SU-DHL-6 (cell line): ENCODE measurements around the gene GPD2.

Experiments
- H2AFZ ChIP-seq: fragments of 200-600 bp; sonication (generic); 2 replicates; pipeline ENCODE4 v1.6.1; 2014; ENCODE audit warnings: low read depth, mild to moderate bottlenecking, moderate library complexity, mixed read lengths, antibody characterized with exemption, low read length; ENCODE audit not compliant: severe bottlenecking
- H3F3A ChIP-seq: fragments of 200-600 bp; shearing (Covaris generic); 2 replicates; pipeline ENCODE4 v1.6.0; 2016; ENCODE audit warnings: antibody characterized with exemption, mild to moderate bottlenecking; ENCODE audit not compliant: insufficient read depth
- H3K27ac ChIP-seq: fragments of 200-600 bp; sonication (generic); 2 replicates; pipeline ENCODE4 v1.5.1; 2016; ENCODE audit warnings: low read depth, mild to moderate bottlenecking, low read length, moderate library complexity, mixed read lengths
- H3K27me3 ChIP-seq: fragments of 200-600 bp; sonication (generic), shearing (Covaris generic); 2 replicates; pipeline ENCODE4 v1.6.0; 2014; ENCODE audit warnings: mild to moderate bottlenecking, low read length
- H3K36me3 ChIP-seq: fragments of 200-600 bp; sonication (generic); 2 replicates; pipeline ENCODE4 v1.6.1; 2014; ENCODE audit warnings: mild to moderate bottlenecking, low read length, mixed read lengths
- H3K4me2 ChIP-seq: fragments of 300-600, 200-600 bp; shearing (Covaris generic), sonication (generic); 2 replicates; pipeline ENCODE4 v1.6.0; 2014; ENCODE audit warnings: low read length, low read depth, mild to moderate bottlenecking; ENCODE audit not compliant: poor library complexity, severe bottlenecking
- H3K4me3 ChIP-seq: fragments of 200-600 bp; sonication (generic); 2 replicates; pipeline ENCODE4 v1.5.1; 2014; ENCODE audit warnings: antibody characterized with exemption, low read length, mild to moderate bottlenecking, mixed read lengths; ENCODE audit not compliant: insufficient read depth, poor library complexity, severe bottlenecking
- H3K79me2 ChIP-seq: fragments of 200-600 bp; sonication (generic); 2 replicates; pipeline ENCODE4 v1.6.1; 2014; ENCODE audit warnings: mild to moderate bottlenecking, low read length, moderate library complexity; ENCODE audit not compliant: insufficient read depth
- H3K9ac ChIP-seq: fragments of 200-600 bp; sonication (generic); 2 replicates; pipeline ENCODE4 v1.7.0; 2014; ENCODE audit warnings: mild to moderate bottlenecking, low read length
- H3K9me2 ChIP-seq: fragments of 200-600 bp; sonication (generic); replicated peaks from 2 replicates; pipeline ENCODE4 v1.6.1; 2014; ENCODE audit warnings: low read length; ENCODE audit not compliant: insufficient read depth
- H3K9me3 ChIP-seq: fragments of 200-600 bp; sonication (generic); 2 replicates; pipeline ENCODE4 v1.6.1; 2014; ENCODE audit warnings: low read length, mixed read lengths; ENCODE audit not compliant: insufficient read depth
- H4K20me1 ChIP-seq: fragments of 200-600 bp; sonication (generic); 2 replicates; pipeline ENCODE4 v1.6.1; 2014; ENCODE audit warnings: low read depth, mild to moderate bottlenecking, antibody characterized with exemption, low read length, moderate library complexity, mixed read lengths
- EZH2phosphoT487 ChIP-seq: fragments of 200-600 bp; sonication (generic), shearing (Covaris generic); conservative IDR thresholded peaks from 2 replicates; pipeline ENCODE4 v1.6.1; 2018; ENCODE audit warnings: mild to moderate bottlenecking, antibody characterized with exemption, low read length, moderate library complexity, mixed read lengths
- TF ChIP-seq, protein P1 (sequence below): fragments of 200-600 bp; sonication (generic); IDR thresholded peaks from one replicate; pipeline ENCODE4 v1.5.1; 2017; ENCODE audit warnings: antibody characterized with exemption, mild to moderate bottlenecking, low read length, moderate library complexity; ENCODE audit not compliant: insufficient read depth, poor library complexity, severe bottlenecking

The GPD2 gene

GRCh38 chr2:156589381-156590079 lies 153.4 kb downstream of the GPD2 start:
- Histone ChIP-seq H3K27me3 (no peaks in the 10 kb centered on the region), H3K4me2 (no peak overlapping the region), H3F3A (no peaks in the 10 kb centered on the region), H3K4me3 (no peak overlapping the region), H2AFZ (no peak overlapping the region), H3K9me3 (no peaks in the 10 kb centered on the region), H3K9ac (no peak overlapping the region), H3K9me2 (no peaks in the 10 kb centered on the region), H3K27ac (no peak overlapping the region), H4K20me1 (no peaks in the 10 kb centered on the region), H3K36me3 (no peaks in the 10 kb centered on the region), H3K79me2 (no peaks in the 10 kb centered on the region)
- TF ChIP-seq EZH2phosphoT487, result no peak
- TF ChIP-seq, protein P1, sequence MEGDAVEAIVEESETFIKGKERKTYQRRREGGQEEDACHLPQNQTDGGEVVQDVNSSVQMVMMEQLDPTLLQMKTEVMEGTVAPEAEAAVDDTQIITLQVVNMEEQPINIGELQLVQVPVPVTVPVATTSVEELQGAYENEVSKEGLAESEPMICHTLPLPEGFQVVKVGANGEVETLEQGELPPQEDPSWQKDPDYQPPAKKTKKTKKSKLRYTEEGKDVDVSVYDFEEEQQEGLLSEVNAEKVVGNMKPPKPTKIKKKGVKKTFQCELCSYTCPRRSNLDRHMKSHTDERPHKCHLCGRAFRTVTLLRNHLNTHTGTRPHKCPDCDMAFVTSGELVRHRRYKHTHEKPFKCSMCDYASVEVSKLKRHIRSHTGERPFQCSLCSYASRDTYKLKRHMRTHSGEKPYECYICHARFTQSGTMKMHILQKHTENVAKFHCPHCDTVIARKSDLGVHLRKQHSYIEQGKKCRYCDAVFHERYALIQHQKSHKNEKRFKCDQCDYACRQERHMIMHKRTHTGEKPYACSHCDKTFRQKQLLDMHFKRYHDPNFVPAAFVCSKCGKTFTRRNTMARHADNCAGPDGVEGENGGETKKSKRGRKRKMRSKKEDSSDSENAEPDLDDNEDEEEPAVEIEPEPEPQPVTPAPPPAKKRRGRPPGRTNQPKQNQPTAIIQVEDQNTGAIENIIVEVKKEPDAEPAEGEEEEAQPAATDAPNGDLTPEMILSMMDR, result no peak

DNA sequence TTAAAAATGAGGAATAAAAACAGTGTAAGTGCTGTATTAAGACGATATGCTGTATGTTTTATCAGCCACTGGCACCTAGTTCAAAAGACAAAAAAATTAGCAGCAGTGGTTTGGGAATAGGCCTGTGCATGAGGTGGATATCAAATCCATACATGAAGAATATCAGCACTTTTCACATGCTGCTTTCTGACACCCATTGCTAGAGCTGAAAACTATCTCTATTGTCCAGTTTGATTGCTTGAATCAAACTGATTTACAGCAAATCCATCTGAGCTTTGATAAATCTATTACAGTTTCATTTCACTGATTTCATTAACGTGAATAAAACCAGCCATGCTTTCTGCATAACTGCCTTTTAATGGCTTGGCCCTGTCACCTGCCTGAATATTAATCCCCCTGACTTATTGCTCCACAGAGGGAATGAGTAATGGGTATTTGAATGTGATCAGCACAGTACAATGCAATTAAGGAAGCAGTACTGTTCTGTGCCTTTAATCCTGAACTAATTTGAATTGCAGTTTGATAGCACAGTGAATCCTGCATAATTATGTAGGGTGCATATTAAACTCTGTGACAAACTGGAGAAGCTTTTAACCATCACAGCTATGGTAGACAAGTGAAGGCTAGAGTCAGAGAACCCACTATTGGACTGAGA lies 154.0 kb downstream of the GPD2 start:
- Histone ChIP-seq H2AFZ (no peak overlapping the region), H3K4me3 (no peak overlapping the region), H3K27ac (no peak overlapping the region), H3K9ac (no peak overlapping the region), H3K36me3 (no peaks in the 10 kb centered on the region), H3K79me2 (no peaks in the 10 kb centered on the region), H3K27me3 (no peaks in the 10 kb centered on the region), H3K9me3 (no peaks in the 10 kb centered on the region), H3K9me2 (no peaks in the 10 kb centered on the region), H4K20me1 (no peaks in the 10 kb centered on the region), H3F3A (no peaks in the 10 kb centered on the region), H3K4me2 (no peak overlapping the region)
- TF ChIP-seq EZH2phosphoT487, result no peak
- TF ChIP-seq, protein P1, result no peak

- no peaks in the 10 kb centered on the region for H3K79me2 ChIP-seq
- TF ChIP-seq, protein P1, result no peak
- no peak for TF ChIP-seq EZH2phosphoT487
- H2AFZ ChIP-seq, result no peak overlapping the region
- H3F3A ChIP-seq, result no peaks in the 10 kb centered on the region
- H3K27ac ChIP-seq, result no peak overlapping the region
- H3K9me3 ChIP-seq, result no peaks in the 10 kb centered on the region
- H3K36me3 ChIP-seq, result no peaks in the 10 kb centered on the region
- no peak overlapping the region for H3K4me3 ChIP-seq
- H3K4me2 ChIP-seq, result no peak overlapping the region
- no peak overlapping the region for H3K9ac ChIP-seq
- no peaks in the 10 kb centered on the region for H3K27me3 ChIP-seq
- no peaks in the 10 kb centered on the region for H3K9me2 ChIP-seq
- no peaks in the 10 kb centered on the region for H4K20me1 ChIP-seq
Measured at GRCh38 chr2:156592809-156593593, 156.8 kb downstream of the GPD2 start.
